Epithelial cell of esophagus (primary cell): ENCODE data around the gene FXYD7.
A peak's percentile ranks its signal among the peaks of the same experiment; 100 is the strongest.
"Not testable (repeated sequence)": the region's sequence is repeated elsewhere in the genome, so short reads cannot be mapped to it uniquely, and the experiment has no call there.

Experiments used
- DNase-seq: peaks from one replicate; pipeline ENCODE4 v3.0.0; 2010; ENCODE audit warnings: low read depth
- H3K4me3 ChIP-seq: 2 replicates; pipeline ENCODE4 v1.5.1; 2011; ENCODE audit warnings: mild to moderate bottlenecking, low read length, control low read depth
- CTCF ChIP-seq: IDR thresholded peaks from 2 replicates; pipeline ENCODE4 v1.5.1; 2011; ENCODE audit warnings: low read depth, mild to moderate bottlenecking, low read length, control low read depth, inconsistent platforms; ENCODE audit not compliant: insufficient read depth; ENCODE audit errors: missing control alignments

Gene FXYD7

GRCh38 chr19:35194012-35194984, 51.2 kb downstream of the FXYD7 start:
- no peak for TF ChIP-seq CTCF

GRCh38 chr19:35195830-35196229, 52.8 kb downstream of the FXYD7 start:
- TF ChIP-seq CTCF: no peak
- H3K4me3 ChIP-seq: no peak overlapping the region
- no peak for DNase-seq

More at GRCh38 chr19:35194012-35194984, 51.2 kb downstream of the FXYD7 start:
- no peak overlapping the region for H3K4me3 ChIP-seq
- DNase-seq: no peak

- H3K4me3 ChIP-seq: not testable (repeated sequence)
- DNase-seq: peak; percentile 83
Measured at GRCh38 chr19:35196861-35197260, 53.8 kb downstream of the FXYD7 start.

GRCh38 chr19:35199481-35199880, 56.4 kb downstream of the FXYD7 start:
- no peak for DNase-seq
- no peak for TF ChIP-seq CTCF
- H3K4me3 ChIP-seq: no peak overlapping the region

- no peak for DNase-seq
- TF ChIP-seq CTCF: no peak
- H3K4me3 ChIP-seq: no peak overlapping the region
Measured at GRCh38 chr19:35202722-35203688, 60.0 kb downstream of the FXYD7 start.
